HPDE6-E6E7 (cell line): ENCODE results near the gene CTSA.
"Not testable (repeated sequence)": the region's sequence is repeated elsewhere in the genome, so short reads cannot be mapped to it uniquely, and the experiment has no call there.

Experiments
- DNase-seq: peaks from one replicate; pipeline ENCODE4 v3.0.0; 2011; ENCODE audit warnings: missing footprints; ENCODE audit errors: extremely low spot score

Gene CTSA

DNA sequence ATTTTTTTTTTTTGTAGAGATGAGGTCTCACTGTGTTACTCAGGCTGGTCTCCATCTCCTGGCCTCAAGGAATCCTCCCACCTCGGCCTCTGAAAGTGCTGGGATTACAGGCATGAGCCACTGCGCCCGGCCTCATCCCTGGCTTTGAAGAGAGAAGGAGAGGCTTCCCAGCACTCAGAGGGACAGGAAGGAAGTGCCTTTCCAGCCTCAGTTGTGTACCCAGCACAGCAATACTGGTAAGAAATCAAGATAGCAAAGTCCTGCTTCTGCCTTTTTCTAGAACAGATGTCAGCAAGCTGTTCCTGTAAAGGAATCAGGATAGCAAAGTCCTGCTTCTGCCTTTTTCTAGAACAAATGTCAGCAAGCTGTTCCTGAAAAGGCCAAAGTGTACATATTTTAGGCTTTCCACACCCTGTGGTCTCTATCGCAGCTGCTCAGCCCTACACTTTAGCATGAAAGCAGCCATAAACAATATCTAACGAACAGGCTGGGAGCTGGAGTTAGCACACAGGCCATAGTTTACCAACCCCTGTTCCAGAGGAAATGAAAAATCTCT is 27.1 kb downstream of the CTSA start:
- DNase-seq, result no peak

DNA sequence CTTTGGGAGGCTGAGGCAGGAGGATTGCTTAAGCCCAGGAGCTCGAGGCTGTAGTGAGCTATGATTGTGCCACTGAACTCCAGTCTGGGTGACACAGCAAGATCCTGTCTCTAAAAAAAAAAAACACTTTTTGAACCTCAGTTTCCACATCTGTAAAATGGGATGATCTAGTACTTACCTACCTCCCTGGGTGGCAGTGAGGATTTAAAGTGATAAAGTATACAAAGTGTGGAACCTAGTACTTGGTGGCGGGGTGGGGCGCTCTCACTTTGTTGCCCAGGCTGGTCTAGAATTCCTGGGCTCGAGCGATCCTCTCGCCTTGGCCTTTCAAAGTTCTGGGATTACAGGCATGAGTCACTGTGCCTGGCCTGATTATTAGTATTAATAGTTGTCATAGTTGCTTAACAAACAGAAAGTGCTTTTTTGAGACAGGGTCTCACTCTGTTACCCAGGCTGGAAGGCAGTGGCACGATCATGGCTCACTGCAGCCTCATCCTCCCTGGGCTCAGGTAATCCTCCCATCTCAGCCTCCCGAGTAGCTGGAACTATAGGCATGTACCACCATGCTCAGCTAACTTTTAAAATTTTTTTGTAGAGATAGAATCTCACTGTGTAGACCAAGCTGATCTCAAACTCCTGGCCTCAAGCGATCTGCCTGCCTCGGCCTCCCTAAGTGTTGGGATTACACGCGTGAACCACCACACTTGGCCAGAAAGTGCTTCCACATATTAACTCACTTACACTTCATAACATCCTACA is 27.8 kb downstream of the CTSA start:
- DNase-seq, result no peak

DNA sequence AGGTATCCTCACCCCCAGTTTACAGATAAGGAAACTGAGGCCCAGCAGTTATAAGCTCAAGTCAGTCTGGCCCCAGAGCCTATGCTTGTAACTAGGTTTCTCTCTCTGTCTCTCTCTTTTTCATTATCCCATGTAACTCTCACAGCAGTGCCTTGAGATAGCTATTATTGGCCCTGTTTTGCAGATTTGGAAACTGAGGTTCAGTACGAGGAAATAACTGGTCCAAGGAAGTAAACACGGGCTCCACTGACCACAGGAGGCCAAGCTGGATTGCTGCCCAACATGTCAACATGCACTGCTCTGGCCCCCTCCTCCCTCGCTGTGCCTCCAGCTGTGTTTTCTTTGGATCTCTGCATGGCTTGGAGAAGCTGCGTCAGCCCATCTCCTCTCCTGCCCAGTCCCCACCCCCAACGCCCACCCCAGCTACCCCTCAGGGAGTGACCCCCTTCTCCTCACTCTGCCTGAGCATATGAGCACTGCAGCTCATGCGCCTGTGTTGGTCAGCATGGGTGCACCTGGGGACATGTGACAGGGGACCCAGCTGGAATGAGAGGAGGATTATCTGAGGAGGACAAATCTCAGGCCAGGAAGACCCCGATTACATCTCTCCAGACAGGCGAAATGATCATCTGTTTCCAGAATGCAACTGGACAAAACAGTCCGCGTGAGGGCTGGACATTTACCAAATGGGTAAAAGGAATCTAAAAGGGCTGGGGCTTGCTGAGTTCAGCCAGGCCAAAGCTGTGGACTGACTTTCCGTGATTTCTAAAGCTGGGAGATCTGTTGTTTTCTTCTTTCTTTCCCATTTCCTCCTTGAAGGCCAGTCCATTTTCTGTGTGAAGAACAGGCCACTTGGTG is 28.6 kb downstream of the CTSA start:
- no peak for DNase-seq

DNA sequence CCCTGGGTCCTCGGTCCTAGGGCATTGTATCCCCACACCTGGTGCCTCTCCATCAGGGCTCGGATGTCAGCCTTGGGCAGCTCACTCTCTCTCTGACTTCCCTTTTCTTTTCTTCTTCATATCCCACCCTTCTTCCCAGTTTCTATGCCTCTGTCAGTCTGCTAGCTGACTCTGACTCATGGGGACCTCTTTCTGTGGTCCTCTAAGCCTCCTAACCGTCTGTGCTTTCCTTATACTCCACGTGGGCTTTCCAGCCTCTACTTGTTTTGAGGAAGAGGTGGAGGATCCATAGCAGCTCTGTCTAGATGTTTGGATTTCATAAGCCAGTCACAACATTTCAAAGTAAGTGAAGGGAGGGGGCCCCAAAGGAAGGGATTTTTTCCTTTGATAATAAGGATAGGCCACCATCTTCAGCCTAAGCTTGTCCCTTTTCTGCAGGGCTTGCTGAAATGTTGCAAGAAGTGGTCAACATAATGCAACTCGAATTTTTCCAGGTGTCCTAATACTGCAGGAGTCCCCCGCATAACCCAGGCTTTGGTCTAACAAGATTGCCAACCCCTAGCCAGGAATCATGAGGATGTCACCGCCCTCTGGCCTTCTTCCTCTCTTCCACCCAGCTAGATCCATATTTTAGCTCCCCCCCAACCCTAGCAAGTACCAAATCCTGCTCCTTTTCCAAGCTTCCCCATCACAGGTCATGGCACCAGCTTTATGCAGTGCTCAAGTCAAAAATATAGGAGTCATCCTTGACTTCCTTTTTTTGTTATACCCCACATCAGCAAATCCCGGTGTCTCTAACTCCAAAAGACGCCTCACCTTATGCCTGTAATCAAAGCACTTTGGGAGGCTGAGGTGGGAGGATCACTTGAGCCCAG is 29.6 kb downstream of the CTSA start:
- no peak for DNase-seq

DNA sequence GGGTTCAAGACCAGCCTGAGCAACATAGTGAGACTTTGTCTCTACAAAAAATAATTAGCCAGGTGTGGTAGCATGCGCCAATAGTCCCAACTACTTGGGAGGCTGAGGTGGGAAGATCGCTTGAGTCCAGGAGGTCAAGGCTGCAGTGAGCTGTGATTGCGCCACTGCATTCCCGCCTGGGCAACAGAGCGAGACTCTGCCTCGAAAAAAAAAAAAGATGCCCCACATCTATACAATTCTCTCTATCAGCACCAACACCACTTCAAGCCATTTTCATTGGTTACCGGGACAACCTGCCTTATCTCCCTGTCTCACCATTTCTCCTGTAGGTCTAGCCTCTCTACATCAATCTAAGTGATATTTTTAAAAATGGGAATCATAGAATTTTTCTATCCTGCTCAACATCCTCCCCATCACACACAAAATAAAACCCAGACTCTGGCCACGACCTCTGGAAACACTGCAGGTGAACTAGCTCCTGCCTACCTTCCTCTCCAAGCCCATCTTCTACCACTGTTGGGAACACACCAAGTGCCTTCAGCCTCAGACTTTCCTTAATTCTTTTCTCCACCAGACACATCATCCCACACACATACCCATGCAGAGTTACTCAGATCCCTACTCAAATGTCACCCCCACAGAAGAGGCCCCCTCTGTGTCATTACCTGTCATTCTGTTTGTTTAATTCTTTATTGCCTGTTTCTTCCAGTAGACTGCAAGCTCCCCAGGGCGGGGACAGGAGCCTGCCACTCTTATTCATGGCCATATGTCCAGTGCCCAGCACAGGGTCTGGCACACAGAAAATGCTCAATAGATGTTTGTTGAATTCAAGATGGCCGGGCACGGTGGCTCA is 30.4 kb downstream of the CTSA start:
- no peak for DNase-seq

GRCh38 chr20:45924391-45925261 is 33.5 kb downstream of the CTSA start:
- no peak for DNase-seq

DNA sequence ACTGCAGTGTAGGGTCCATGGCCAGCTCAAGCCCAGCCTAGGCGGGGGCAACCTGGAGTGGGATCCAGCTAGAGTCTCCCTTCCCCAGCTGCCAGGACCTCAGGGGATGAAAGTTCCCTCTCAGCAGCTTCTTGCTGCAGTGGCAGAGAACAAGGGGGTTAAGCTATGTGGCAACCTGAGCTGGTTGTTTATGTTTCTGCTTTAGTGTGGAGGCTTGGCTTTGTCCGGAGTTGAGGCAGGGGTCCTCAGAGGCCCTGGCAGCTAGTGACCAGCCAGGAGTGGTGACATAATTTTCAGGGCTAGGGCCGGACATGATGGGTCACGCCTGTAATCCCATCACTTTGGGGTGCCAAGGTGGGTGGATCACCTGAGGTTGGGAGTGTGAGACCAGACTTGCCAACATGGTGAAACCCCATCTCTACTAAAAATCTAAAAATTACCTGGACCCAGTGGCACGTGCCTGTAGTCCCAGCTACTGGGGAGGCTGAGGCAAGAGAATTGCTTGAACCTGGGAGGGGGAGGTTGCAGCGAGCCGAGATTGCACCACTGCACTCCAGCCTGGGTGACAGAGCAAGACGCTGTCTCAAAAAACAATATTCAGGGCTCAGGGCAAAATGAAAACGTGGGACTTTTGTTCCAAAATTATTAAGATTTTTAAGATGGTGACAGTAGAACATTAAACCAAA is 34.8 kb downstream of the CTSA start:
- DNase-seq, result no peak

GRCh38 chr20:45926731-45927070 is 35.6 kb downstream of the CTSA start:
- DNase-seq, result no peak

GRCh38 chr20:45927071-45927878 is 36.1 kb downstream of the CTSA start:
- DNase-seq, result no peak

DNA sequence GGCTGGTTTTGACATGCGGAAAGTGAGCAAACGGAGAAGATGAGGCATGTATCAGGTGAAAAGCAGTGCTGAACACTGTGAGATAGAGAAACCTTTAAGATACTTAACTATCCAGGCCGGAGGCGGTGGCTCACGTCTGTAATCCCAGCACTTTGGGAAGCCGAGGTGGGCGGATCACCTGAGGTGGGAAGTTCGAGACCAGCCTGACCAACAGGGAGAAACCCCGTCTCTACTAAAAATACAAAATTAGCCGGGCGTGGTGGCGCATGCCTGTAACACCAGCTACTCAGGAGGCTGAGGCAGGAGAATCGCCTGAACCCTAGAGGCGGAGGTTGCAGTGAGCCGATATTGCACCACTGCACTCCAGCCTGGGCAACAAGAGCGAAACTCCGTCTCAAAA is 40.5 kb downstream of the CTSA start:
- not testable (repeated sequence) for DNase-seq

GRCh38 chr20:45933266-45934045 is 42.3 kb downstream of the CTSA start:
- DNase-seq, result peak; percentile 97

GRCh38 chr20:45934046-45934585 is 43.0 kb downstream of the CTSA start:
- no peak for DNase-seq

DNA sequence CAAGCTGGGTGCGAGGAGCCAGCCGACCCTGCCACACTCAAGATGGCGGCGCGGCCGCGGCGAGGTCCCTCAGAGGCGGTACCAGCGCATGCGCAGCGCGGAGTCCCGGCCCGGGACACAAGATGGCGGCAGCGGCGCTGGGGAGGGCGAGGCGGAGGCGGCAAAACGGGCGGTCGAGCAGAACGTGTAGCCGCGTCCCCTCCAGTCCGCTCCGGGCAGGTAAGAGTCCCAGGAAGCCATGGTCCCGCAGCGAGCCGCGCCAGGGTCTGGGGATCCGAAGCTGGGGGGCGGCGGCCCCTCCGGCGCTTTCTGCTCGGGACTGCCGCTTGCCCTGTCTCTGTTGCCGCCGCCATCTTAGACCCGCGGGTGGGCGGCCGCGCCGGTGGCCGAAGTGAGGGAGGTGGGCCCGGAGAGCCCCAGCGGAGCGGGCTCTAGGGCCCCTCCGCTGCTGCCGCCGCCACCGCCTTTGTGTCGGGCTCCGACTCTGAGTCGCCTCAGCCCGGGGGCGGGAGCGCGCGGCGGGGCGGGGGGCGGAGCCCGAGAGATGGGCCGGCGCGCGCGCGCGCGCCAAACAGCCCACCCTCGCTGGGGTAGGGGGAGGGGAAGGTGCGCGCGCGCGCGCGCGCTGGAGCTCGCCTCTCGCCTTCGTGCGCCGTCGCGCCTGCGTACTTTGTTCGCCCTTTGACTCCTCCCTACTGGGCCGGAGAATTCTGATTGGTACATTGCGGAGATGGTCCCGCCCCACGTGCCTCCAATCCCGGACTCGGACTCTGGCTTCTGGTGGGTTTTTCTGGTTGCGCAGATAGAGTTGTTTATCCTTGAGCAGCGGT is 43.7 kb downstream of the CTSA start, which contains the start of gene PCIF1:
Gene PCIF1, plus strand, starts transcription at position 98 of the 830 bp plus-strand sequence. CDS start 4,317 bp downstream, outside the sequence.
- DNase-seq, result peak; percentile 100

DNA sequence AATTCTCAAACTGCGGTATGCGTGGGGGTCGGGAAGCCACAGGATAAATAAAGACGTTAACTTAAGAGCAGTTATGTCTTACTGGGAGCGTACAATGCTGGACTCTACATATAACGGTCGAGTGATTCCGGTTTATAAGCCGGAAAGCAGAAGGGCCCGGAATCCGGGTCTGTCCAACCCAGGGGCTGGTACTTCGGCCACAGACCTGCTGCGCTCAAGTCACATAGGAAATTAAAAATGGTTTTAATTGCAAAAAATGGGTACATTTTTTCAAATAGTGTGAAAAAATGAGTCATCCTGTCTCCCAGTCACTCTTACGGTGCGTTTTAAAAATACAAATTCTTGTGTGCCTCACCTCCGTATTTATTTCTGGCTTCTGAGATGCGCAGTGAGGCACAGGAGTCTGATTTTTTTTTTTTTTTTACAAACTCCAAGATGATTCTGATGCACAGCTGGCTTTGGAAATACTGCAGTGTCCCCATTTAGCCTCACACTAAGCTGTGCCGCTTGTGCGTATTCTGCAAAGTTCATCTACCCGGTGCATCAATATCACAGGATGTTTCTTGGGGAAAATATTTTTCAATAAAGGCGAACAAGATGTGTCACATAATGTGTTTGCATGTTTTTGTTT is 44.4 kb downstream of the CTSA start:
- DNase-seq, result no peak

- no peak for DNase-seq
Measured at GRCh38 chr20:45937765-45938164, 46.6 kb downstream of the CTSA start.
